Natural killer cell (primary cell): ENCODE results near the gene MYBPC2. TPM values are rescaled to one million over a fixed set of nuclear protein-coding genes. Genes with fewer than 3 reads are reported as not detected.

Experiments used
- ATAC-seq, 3 donors: fragments of 150-1000 bp in 2 of 3; fragments of 200-7000 bp in 1 of 3; cut with Tn5 transposase; 1 replicate in 1 of 3; 2 replicates in 2 of 3; pipeline ENCODE4 v1.10.0; 2021; ENCODE audit warnings: mild to moderate bottlenecking in 2 of 3, moderate library complexity in 2 of 3
- DNase-seq, 2 donors: peaks; one replicate each; pipeline versions ENCODE4 v3.0.0 to v3.0.0-alpha.2; 2013 to 2021; ENCODE audit warnings: mixed read lengths in 1 of 2
- H3K27ac ChIP-seq: one replicate; pipeline ENCODE4 v1.5.1; 2013; ENCODE audit warnings: mild to moderate bottlenecking, low read length
- H3K27me3 ChIP-seq: one replicate; pipeline ENCODE4 v1.6.1; 2013; ENCODE audit warnings: low read length; ENCODE audit not compliant: control insufficient read depth, insufficient read depth
- H3K36me3 ChIP-seq: one replicate; pipeline ENCODE4 v1.6.1; 2013; ENCODE audit warnings: low read length; ENCODE audit not compliant: control insufficient read depth, insufficient read depth
- H3K4me1 ChIP-seq: one replicate; pipeline ENCODE4 v1.6.1; 2013; ENCODE audit warnings: low read length; ENCODE audit not compliant: control insufficient read depth, insufficient read depth
- H3K4me3 ChIP-seq: one replicate; pipeline ENCODE4 v1.5.1; 2013; ENCODE audit warnings: low read length
- H3K9me3 ChIP-seq: one replicate; pipeline ENCODE4 v1.6.1; 2013; ENCODE audit warnings: low read length; ENCODE audit not compliant: control insufficient read depth, insufficient read depth
- H3K27ac Mint-ChIP-seq, 2 donors: one replicate each; pipeline ENCODE4 v1.8.0; 2022; ENCODE audit warnings: mild to moderate bottlenecking in 2 of 2, mixed read lengths in 2 of 2, moderate library complexity in 1 of 2
- H3K27me3 Mint-ChIP-seq, 2 donors: one replicate each; pipeline ENCODE4 v1.8.0; 2022; ENCODE audit warnings: low read depth in 2 of 2, mixed read lengths in 2 of 2
- H3K36me3 Mint-ChIP-seq: one replicate; pipeline ENCODE4 v1.8.0; 2022; ENCODE audit warnings: mixed read lengths
- H3K4me1 Mint-ChIP-seq, 2 donors: one replicate each; pipeline ENCODE4 v1.8.0; 2022; ENCODE audit warnings: mixed read lengths in 2 of 2
- H3K4me3 Mint-ChIP-seq: one replicate; pipeline ENCODE4 v1.8.0; 2022; ENCODE audit warnings: mild to moderate bottlenecking, moderate library complexity, mixed read lengths
- H3K9me3 Mint-ChIP-seq, 2 donors: one replicate each; pipeline ENCODE4 v1.8.0; 2022; ENCODE audit warnings: mixed read lengths in 2 of 2
- WGBS: methylation state at CpG from one replicate; pipeline ENCODE4 v1.1.7; 2013; ENCODE audit warnings: missing lambda C conversion rate; ENCODE audit not compliant: insufficient coverage; 5-methylcytosine and 5-hydroxymethylcytosine counted together
- intact Hi-C: fragments of 100-400 bp; cut with micrococcal nuclease; formaldehyde crosslinking; loops from one replicate; pipeline ENCODE4 v1.14.2; 2022
- total RNA-seq, 4 donors: library from RNA; stranded (reverse); fragments of 120-200 nt in 1 of 4; gene quantifications; one replicate each; pipeline versions ENCODE4 v1.2.3 to v1.2.4, GENCODE V29; 2013 to 2022
- TF ChIP-seq, protein P1 (sequence below): fragments of 200-600 bp; IDR thresholded peaks from one replicate; pipeline ENCODE4 v1.8.0; 2022; ENCODE audit warnings: antibody characterized with exemption

Gene MYBPC2
- total RNA-seq, 3 donors from 2014 or later (not counting 1 experiment from before 2014, with no cell fraction given) = 0.09 to 0.15 TPM; not detected in 1

DNA sequence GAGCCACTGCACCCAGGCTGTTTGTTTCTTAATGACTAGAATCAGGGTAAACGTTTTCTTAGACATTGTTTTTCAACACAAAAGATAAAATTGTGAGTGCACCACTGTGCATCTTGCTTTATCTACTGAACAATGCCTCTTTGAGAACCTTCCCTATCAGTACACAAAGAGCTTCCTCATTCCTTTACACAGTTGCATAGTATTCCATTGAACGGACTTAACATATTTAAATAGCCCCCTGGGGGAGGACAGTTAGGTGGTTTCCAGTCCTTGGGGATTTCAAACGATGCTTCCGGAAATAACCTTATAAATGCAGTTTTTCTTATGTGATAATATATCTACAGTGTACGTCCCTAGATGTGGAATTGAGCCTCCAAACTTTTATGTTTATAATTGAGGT is 39.9 kb upstream of the MYBPC2 start:
- ATAC-seq (no peak), DNase-seq (no peak)
- H3K9me3 ChIP-seq = no peaks in the 10 kb centered on the region
- no peak overlapping the region for H3K27ac ChIP-seq
- no peak overlapping the region for H3K4me3 ChIP-seq
- TF ChIP-seq, protein P1, sequence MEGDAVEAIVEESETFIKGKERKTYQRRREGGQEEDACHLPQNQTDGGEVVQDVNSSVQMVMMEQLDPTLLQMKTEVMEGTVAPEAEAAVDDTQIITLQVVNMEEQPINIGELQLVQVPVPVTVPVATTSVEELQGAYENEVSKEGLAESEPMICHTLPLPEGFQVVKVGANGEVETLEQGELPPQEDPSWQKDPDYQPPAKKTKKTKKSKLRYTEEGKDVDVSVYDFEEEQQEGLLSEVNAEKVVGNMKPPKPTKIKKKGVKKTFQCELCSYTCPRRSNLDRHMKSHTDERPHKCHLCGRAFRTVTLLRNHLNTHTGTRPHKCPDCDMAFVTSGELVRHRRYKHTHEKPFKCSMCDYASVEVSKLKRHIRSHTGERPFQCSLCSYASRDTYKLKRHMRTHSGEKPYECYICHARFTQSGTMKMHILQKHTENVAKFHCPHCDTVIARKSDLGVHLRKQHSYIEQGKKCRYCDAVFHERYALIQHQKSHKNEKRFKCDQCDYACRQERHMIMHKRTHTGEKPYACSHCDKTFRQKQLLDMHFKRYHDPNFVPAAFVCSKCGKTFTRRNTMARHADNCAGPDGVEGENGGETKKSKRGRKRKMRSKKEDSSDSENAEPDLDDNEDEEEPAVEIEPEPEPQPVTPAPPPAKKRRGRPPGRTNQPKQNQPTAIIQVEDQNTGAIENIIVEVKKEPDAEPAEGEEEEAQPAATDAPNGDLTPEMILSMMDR = no peak
- no peaks in the 10 kb centered on the region for H3K4me1 ChIP-seq
- no peaks in the 10 kb centered on the region for H3K36me3 ChIP-seq
- Mint-ChIP-seq H3K27ac (no peak overlapping the region), H3K36me3 (no peaks in the 10 kb centered on the region), H3K27me3 (no peaks in the 10 kb centered on the region), H3K4me3 (no peak overlapping the region), H3K4me1 (peaks cover 0 to under 1% of the 10 kb centered on the region in 2 donors), H3K9me3 (no peaks in the 10 kb centered on the region)
- no peaks in the 10 kb centered on the region for H3K27me3 ChIP-seq
- WGBS = 86% methylated on average over 3 of the region's 5 CpGs
- intact Hi-C loops = no loop called here

DNA sequence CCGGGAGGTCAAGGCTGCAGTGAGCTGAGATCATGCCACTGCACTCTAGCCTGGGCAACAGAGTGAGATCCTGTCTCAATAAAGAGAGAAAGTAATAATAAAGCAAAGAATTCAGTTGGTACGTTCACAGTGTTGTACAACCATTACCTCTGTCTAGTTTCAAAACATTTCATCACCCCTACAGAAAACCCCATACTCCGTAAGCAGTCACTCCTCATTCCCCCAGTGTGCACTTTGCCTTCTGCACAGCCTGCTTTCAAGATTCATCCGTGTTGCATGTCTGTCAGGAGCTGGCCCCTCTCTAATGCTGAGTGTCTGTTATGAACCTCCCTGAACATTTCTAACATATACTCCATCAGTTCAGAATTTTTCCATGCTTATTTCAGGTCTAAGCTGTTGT is 39.1 kb upstream of the MYBPC2 start:
- Histone ChIP-seq H3K4me1 (no peaks in the 10 kb centered on the region), H3K9me3 (no peaks in the 10 kb centered on the region), H3K36me3 (no peaks in the 10 kb centered on the region), H3K27ac (no peak overlapping the region), H3K27me3 (no peaks in the 10 kb centered on the region), H3K4me3 (no peak overlapping the region)
- H3K9me3 Mint-ChIP-seq = no peaks in the 10 kb centered on the region
- H3K4me3 Mint-ChIP-seq = no peak overlapping the region
- H3K36me3 Mint-ChIP-seq = no peaks in the 10 kb centered on the region
- WGBS = 99% methylated on average over 4 of the region's 4 CpGs
- no peak overlapping the region for H3K27ac Mint-ChIP-seq
- H3K27me3 Mint-ChIP-seq = no peaks in the 10 kb centered on the region
- no peaks in the 10 kb centered on the region for H3K4me1 Mint-ChIP-seq
- intact Hi-C loops = no loop called here
- ATAC-seq = no peak
- TF ChIP-seq, protein P1 = no peak
- no peak for DNase-seq

- intact Hi-C loops = no loop called here
- no peaks in the 10 kb centered on the region for H3K9me3 Mint-ChIP-seq
- Histone ChIP-seq H3K4me1 (no peaks in the 10 kb centered on the region), H3K27ac (no peak overlapping the region), H3K9me3 (no peaks in the 10 kb centered on the region), H3K36me3 (no peaks in the 10 kb centered on the region), H3K4me3 (no peak overlapping the region), H3K27me3 (no peaks in the 10 kb centered on the region)
- H3K27me3 Mint-ChIP-seq = no peaks in the 10 kb centered on the region
- ATAC-seq (no peak), DNase-seq (no peak)
- H3K4me3 Mint-ChIP-seq = no peak overlapping the region
- TF ChIP-seq, protein P1 = no peak
- 97% methylated on average over 9 of the region's 9 CpGs for WGBS
- H3K4me1 Mint-ChIP-seq = no peaks in the 10 kb centered on the region
- H3K27ac Mint-ChIP-seq = no peak overlapping the region
- no peaks in the 10 kb centered on the region for H3K36me3 Mint-ChIP-seq
Observed at GRCh38 chr19:50394017-50394416, 38.7 kb upstream of the MYBPC2 start.

DNA sequence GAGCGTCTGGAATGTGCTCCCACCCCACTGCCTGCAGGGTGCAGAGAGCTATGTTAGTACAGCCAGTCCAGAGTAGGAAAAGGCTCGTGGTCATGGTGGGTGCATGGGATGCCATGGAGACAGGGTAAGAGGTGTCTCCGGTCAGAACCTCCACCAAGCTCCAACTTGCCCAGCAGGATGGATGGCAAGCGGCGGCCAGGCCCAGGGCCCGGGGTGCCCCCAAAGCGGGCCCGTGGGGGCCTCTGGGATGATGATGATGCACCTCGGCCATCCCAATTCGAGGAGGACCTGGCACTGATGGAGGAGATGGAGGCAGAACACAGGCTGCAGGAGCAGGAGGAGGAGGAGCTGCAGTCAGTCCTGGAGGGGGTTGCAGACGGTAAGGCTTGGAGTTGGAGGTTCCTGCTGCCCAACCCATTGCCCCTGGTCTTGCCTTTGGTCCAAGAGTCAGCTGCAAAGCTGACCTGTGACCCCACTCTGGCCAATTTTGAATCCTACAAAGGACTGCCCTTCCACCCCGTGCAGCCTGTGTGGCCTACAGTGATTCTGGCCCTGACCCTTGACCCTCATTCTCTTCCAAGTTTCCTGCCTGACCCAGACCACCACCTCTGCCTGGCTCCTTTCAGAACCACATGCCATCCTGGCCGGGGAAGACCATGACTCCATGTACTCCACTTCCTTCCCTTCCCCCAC is 33.9 kb upstream of the MYBPC2 start:
- WGBS = 96% methylated on average over 13 of the region's 13 CpGs
- no peak overlapping the region for H3K4me3 Mint-ChIP-seq
- H3K4me1 Mint-ChIP-seq = no peaks in the 10 kb centered on the region
- ATAC-seq = no peak
- no peaks in the 10 kb centered on the region for H3K27me3 ChIP-seq
- peaks cover 6% of the 10 kb centered on the region for H3K36me3 ChIP-seq
- intact Hi-C loops = no loop called here
- no peaks in the 10 kb centered on the region for H3K36me3 Mint-ChIP-seq
- H3K4me3 ChIP-seq = no peak overlapping the region
- H3K27me3 Mint-ChIP-seq = no peaks in the 10 kb centered on the region
- DNase-seq = no peak
- H3K27ac ChIP-seq = no peak overlapping the region
- TF ChIP-seq, protein P1 = no peak
- H3K9me3 ChIP-seq = no peaks in the 10 kb centered on the region
- no peaks in the 10 kb centered on the region for H3K9me3 Mint-ChIP-seq
- peak overlapping the region in 1 of 2 donors; percentile 63 for H3K27ac Mint-ChIP-seq
- H3K4me1 ChIP-seq = no peaks in the 10 kb centered on the region
